ENCODE data around the gene DMD.

The DMD gene

GRCh38 chrX:33128048-33128805 lies 83.1 kb downstream of the DMD start:
- no peak for DNase-seq (ENCODE audit: low spot score)
- in situ Hi-C loops (cut with MboI; ENCODE audit: low sequenced_read_pairs, unreplicated experiment): no loop called here
- TF ChIP-seq, protein P1, sequence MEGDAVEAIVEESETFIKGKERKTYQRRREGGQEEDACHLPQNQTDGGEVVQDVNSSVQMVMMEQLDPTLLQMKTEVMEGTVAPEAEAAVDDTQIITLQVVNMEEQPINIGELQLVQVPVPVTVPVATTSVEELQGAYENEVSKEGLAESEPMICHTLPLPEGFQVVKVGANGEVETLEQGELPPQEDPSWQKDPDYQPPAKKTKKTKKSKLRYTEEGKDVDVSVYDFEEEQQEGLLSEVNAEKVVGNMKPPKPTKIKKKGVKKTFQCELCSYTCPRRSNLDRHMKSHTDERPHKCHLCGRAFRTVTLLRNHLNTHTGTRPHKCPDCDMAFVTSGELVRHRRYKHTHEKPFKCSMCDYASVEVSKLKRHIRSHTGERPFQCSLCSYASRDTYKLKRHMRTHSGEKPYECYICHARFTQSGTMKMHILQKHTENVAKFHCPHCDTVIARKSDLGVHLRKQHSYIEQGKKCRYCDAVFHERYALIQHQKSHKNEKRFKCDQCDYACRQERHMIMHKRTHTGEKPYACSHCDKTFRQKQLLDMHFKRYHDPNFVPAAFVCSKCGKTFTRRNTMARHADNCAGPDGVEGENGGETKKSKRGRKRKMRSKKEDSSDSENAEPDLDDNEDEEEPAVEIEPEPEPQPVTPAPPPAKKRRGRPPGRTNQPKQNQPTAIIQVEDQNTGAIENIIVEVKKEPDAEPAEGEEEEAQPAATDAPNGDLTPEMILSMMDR (IDR thresholded peaks at IDR 0.05; ENCODE audit: borderline replicate concordance, control extremely low read depth, extremely low read depth, insufficient read depth, missing control alignments): no peak

GRCh38 chrX:33126469-33126868 lies 84.9 kb downstream of the DMD start:
- in situ Hi-C loops (cut with MboI; ENCODE audit: low sequenced_read_pairs, unreplicated experiment): no loop called here
- DNase-seq (ENCODE audit: low spot score): no peak
- TF ChIP-seq, protein P1 (IDR thresholded peaks at IDR 0.05; ENCODE audit: borderline replicate concordance, control extremely low read depth, extremely low read depth, insufficient read depth, missing control alignments): no peak

GRCh38 chrX:33109858-33110257 lies 101.5 kb downstream of the DMD start:
- in situ Hi-C loops (cut with MboI; ENCODE audit: low sequenced_read_pairs, unreplicated experiment): no loop called here
- TF ChIP-seq, protein P1 (IDR thresholded peaks at IDR 0.05; ENCODE audit: borderline replicate concordance, control extremely low read depth, extremely low read depth, insufficient read depth, missing control alignments): no peak
- no peak for DNase-seq (ENCODE audit: low spot score)

DNA sequence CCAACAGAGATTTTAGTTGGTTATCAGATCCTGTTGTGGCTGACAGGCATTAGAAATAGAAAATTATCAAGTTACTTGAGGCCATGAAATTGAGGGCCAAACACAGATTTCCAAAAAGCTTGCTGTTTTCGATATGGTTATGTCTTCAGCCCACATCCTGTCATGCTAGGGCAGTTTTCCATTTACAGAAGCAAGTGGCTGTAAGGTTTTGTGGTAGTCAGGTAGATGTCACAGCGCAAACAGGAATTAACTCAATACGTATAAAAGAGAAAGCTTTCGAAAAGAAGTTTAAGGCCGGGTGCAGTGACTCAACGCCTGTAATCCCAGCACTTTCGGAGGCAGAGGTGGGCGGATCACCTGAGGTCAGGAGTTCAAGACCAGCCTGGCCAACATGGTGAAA lies 104.6 kb downstream of the DMD start:
- DNase-seq (ENCODE audit: low spot score): no peak
- in situ Hi-C loops (cut with MboI; ENCODE audit: low sequenced_read_pairs, unreplicated experiment): no loop called here
- TF ChIP-seq, protein P1 (IDR thresholded peaks at IDR 0.05; ENCODE audit: borderline replicate concordance, control extremely low read depth, extremely low read depth, insufficient read depth, missing control alignments): no peak

- TF ChIP-seq, protein P1 (IDR thresholded peaks at IDR 0.05; ENCODE audit: borderline replicate concordance, control extremely low read depth, extremely low read depth, insufficient read depth, missing control alignments): no peak
- no peak for DNase-seq (ENCODE audit: low spot score)
- in situ Hi-C loops (cut with MboI; ENCODE audit: low sequenced_read_pairs, unreplicated experiment): no loop called here
Observed at GRCh38 chrX:33095079-33095478, 116.3 kb downstream of the DMD start.

- DNase-seq (ENCODE audit: low spot score): no peak
- TF ChIP-seq, protein P1 (IDR thresholded peaks at IDR 0.05; ENCODE audit: borderline replicate concordance, control extremely low read depth, extremely low read depth, insufficient read depth, missing control alignments): no peak
- in situ Hi-C loops (cut with MboI; ENCODE audit: low sequenced_read_pairs, unreplicated experiment): no loop called here
Observed at GRCh38 chrX:33087411-33087810, 123.9 kb downstream of the DMD start.

Measured in GM13976 (cell line).